Glomerular visceral epithelial cell (primary cell): Measurements from ENCODE around the gene RPL10A.
"Not testable (repeated sequence)": the region's sequence is repeated elsewhere in the genome, so short reads cannot be mapped to it uniquely, and the experiment has no call there.

Experiments used
- DNase-seq: peaks from one replicate; pipeline ENCODE4 v3.0.0-alpha.2; 2016; ENCODE audit errors: extremely low spot score

Gene RPL10A

DNA sequence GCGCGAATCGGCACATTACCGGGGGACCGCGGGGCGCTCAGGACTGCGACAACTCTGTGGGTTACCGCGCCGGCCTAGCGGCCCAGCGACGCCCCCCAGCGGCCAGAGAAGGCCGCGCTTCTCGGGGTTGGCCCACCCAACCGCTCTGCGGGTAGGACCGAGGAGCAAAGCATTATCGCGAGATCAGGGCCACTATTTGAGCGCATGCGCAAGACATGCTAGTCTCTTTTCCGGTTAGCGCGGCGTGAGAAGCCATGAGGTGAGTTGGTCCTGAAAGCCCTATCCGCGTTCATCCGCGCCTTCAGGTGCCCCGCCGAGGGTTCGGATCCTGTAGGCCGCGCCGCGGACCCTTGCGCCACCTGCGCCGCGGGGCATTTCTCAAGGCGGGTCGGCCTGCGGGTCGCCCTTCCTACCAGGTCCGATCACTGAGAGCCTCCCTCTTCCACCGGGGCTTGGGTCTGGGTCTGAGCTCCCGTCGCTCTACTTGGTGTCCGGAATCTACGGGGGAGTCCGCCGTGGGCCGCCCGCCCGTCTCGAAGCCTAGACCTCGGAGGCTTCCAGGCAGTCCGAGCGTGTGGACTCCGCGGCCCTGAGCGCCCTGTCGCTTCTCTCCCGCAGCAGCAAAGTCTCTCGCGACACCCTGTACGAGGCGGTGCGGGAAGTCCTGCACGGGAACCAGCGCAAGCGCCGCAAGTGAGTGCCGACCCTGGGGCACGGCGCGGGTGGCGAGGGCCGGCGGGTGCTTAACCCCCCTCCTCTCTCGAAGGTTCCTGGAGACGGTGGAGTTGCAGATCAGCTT, at the start of gene RPL10A:
RPL10A (plus strand) TSS at position 221 of the 799 bp plus-strand sequence; CDS start at position 255, 34 bp downstream.
- DNase-seq, result peak; percentile 96

DNA sequence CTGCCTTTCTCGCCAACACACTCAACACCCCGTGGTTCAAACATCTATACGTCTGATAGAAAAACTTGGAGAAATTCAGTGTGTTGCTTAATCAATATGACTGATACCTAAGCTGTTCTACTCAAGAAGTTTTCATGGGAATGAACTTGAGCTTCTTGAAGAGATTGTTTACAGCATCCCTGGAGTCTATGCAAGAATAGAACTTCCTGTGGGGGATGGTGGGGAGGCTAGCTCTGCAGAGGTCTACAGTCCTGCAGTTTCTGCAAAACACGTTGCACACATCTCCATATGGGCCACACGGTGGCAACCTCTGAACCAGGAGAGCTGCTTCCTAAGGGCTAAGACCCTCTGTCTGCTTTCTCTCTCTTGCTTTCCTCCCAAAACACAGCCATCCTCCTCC, 48.8 kb upstream of the RPL10A start:
- DNase-seq, result no peak

DNA sequence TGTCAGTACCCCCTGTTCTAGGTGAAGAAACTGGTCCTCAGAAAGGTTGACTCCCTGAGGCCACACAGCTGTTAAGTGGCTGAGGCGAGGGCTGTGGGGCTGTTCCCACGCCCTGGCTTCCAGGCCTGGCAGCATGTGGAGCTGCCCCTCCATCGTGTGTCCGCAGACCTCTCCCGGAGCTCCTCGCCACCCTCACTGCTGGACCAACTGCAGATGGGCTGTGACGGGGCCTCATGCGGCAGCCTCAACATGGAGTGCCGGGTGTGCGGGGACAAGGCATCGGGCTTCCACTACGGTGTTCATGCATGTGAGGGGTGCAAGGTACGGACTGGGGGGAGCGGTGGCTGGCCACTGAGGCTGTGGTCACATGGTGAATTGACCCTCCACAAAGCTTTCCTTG, 48.2 kb upstream of the RPL10A start:
- no peak for DNase-seq

- peak; percentile 68 for DNase-seq
Observed at GRCh38 chr6:35425284-35425683, 42.9 kb upstream of the RPL10A start.

DNA sequence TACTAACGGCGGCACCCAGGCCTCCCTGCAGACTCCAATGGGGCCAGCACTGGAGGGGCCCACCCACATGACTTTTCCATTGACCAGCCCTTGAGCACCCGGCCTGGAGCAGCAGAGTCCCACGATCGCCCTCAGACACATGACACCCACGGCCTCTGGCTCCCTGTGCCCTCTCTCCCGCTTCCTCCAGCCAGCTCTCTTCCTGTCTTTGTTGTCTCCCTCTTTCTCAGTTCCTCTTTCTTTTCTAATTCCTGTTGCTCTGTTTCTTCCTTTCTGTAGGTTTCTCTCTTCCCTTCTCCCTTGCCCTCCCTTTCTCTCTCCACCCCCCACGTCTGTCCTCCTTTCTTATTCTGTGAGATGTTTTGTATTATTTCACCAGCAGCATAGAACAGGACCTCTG, 42.1 kb upstream of the RPL10A start:
- DNase-seq, result no peak

GRCh38 chr6:35427435-35427834, 40.8 kb upstream of the RPL10A start:
- no peak for DNase-seq

DNA sequence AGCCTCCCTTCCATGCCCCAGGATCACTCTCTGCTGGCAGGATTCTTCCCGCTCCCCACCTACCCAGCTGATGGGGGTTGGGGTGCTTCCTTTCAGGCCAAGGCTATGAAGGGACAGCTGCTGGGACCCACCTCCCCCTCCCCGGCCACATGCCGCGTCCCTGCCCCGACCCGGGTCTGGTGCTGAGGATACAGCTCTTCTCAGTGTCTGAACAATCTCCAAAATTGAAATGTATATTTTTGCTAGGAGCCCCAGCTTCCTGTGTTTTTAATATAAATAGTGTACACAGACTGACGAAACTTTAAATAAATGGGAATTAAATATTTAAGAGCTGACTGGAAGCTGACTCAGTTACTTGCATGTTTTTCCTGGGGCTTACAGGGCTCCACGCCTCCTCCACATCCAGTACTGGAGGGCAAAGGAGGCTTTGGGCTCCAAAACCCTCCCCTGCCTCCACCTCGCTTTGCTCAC, 40.3 kb upstream of the RPL10A start:
- no peak for DNase-seq

DNA sequence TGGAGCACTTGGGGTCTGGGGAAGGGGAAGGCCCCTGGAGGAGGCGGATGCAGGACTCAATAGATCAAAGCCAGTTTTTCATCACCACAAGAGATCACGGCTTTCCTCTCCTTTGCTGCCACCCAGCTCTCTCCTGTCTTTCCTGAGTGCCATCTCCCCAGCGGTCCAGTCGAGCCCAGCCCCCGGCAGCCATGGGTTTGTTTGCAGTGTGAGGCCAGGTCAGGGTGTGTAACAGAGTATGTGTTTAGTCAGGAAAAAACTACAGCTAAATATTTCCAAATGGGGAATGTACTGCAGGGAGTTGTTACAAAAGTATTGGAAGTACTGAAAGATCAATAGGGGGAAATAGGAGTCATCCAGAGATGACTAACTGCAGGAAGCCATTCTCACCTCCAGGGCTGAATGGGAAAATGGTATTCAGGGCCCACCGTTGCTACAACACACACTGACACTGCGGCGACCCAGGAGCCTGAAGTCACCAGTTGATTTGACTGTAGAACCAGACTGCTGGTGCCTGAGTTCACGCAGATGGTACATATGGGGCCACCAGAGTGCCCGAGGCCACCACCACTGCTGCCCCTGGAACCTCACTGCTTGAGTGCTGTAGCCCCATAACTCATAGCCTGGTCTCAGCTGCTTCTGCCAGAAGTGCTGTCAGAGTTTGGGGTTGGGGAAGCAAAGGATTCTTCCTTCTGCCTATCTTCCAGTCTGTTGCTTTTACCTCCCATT, 39.6 kb upstream of the RPL10A start:
- no peak for DNase-seq

GRCh38 chr6:35429463-35429862, 38.7 kb upstream of the RPL10A start:
- DNase-seq, result no peak

GRCh38 chr6:35432291-35432690, 35.9 kb upstream of the RPL10A start:
- DNase-seq, result no peak

- not testable (repeated sequence) for DNase-seq
Observed at GRCh38 chr6:35432702-35433101, 35.5 kb upstream of the RPL10A start.

DNA sequence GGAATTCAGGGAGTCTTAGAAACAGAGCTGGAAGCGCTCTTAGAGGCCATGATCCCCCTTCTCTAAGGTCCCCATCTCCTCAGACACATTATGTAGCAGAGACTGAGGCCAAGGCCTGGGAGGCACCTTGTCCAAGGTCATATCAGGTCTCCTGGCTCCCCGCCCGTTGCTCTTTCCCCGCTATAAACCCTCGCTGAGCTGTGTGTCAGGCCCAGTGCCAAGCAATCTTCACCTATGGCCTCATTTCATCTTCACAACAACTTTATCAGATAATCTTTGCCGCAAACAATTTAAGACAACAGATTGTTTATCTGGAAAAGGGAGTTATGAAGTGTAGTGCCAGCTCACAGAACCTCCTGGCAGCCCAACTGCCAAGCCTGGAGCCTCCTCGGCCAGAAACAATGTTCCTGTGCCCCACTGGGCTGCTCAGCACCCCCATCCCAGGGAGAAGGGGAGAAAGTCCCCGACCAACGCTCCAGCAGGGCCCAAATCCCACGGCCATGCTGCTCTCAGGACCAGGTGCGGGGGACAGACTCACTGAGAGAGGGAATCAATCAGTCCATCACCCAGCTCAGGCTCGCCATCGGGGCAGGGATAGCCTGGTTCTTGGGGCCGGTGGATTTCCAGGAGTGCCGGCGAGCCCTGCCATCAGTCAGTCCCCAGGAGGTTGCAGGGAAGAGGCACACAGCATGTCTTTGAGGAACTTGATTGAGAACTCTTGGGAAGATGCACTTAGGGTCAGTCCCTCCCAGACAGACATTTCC, 32.9 kb upstream of the RPL10A start:
- no peak for DNase-seq

GRCh38 chr6:35436071-35436857, 31.9 kb upstream of the RPL10A start:
- DNase-seq, result no peak

GRCh38 chr6:35438378-35439065, 29.7 kb upstream of the RPL10A start:
- not testable (repeated sequence) for DNase-seq

- no peak for DNase-seq
Observed at GRCh38 chr6:35439308-35439707, 28.9 kb upstream of the RPL10A start.

- no peak for DNase-seq
Observed at GRCh38 chr6:35441205-35441604, 27.0 kb upstream of the RPL10A start.

GRCh38 chr6:35441642-35442041, 26.6 kb upstream of the RPL10A start:
- no peak for DNase-seq

DNA sequence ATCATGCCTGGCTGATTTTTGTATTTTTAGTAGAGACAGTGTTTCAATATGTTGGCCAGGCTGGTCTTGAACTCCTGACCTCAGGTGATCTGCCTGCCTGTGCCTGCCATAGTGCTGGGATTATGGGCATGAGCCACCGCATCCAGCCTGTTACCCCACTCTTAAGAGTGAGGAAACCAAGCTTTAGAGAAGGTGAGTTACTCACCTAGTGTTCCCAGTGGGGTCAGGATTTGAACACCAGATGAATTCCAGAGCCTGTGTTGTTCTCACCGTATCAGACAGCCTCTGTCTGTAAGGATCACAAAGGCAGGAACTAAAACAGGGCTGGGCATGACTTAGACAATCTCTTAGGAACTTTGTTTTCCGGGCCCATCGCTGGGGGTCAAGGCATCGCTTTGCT, 25.5 kb upstream of the RPL10A start:
- no peak for DNase-seq

GRCh38 chr6:35443341-35444030, 24.7 kb upstream of the RPL10A start:
- no peak for DNase-seq

- no peak for DNase-seq
Observed at GRCh38 chr6:35445691-35446090, 22.5 kb upstream of the RPL10A start.
